ENCODE measurements around the gene ANKRD53. TPM values are rescaled to one million over a fixed set of nuclear protein-coding genes. Genes with fewer than 3 reads are reported as not detected.

Gene ANKRD53
- total and polyA plus RNA-seq, 9 of the 15 experiments (the other 6 are each of a cell fraction or from before 2014, with no cell fraction given) = 0.18 TPM; not detected in 8

DNA sequence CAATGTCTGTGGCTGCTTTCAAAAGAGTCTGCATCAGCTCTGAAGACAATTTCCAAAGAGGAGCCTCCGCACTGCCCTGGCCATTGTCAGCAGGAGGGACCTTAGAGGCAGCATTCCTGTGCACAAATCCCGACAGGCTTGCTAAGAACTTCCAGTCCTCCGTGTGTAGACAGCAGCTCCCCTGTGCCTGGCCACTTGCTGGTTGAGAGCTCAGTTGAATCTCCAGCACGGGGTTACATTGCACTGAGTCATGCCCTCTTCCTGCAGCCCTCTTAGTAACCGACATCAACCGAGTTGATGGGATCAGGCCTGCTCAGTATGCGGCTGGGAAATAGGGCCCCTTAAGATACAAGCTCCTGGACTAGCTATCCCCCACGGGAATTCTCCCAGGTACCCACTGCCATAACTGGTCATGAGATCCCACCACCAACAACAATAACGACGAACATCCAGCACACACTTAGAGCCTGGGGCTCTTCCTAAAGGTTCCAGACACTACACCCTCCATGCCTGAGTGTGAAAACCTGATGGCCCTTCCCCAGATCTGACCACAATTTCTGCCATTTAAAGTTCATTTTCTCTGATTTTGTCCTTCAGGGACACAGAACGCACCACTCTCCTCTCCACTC, 30.8 kb upstream of the ANKRD53 start:
- Histone ChIP-seq H3K27ac (ENCODE audit: extremely low read depth, low read depth, low read length) (no peak overlapping the region), H3K79me2 (ENCODE audit: control insufficient read depth, insufficient read depth, low read length) (no peaks in the 10 kb centered on the region), H3K9me1 (ENCODE audit: control insufficient read depth, insufficient read depth, low read length) (no peaks in the 10 kb centered on the region), H3K4me1 (replicated peaks in 1 of 2; ENCODE audit: control insufficient read depth in 2 of 2, insufficient read depth in 2 of 2, low read length in 2 of 2) (peaks cover 2 to 11% of the 10 kb centered on the region in 2 experiments; a peak in 3 of 5 replicates), H3K27me3 (ENCODE audit: control insufficient read depth in 2 of 2, insufficient read depth in 2 of 2, low read length in 2 of 2) (peaks cover 0 to 20% of the 10 kb centered on the region in 2 experiments; a peak in 1 of 5 replicates), H3K4me3 (peak overlapping the region; percentile 4), H3K4me2 (ENCODE audit: insufficient read depth, low read length) (peak overlapping the region; percentile 79), H2AFZ (ENCODE audit: low read depth, low read length) (peak overlapping the region; percentile 89), H3K9me3 (replicated peaks; ENCODE audit: control insufficient read depth, insufficient read depth, low read depth, low read length) (no peaks in the 10 kb centered on the region), H3K36me3 (ENCODE audit: control insufficient read depth, insufficient read depth, low read length) (no peaks in the 10 kb centered on the region), H4K20me1 (replicated peaks; ENCODE audit: control insufficient read depth, insufficient read depth, low read length) (no peaks in the 10 kb centered on the region), H3K9ac (ENCODE audit: insufficient read depth in 1 of 2, low read depth in 2 of 2, low read length in 2 of 2) (peak overlapping the region in 1 of 2 experiments; percentile 30; a peak in 1 of 4 replicates)
- BruUV-seq (replicated peaks) = TSS peak; percentile 77
- FAIRE-seq (no peak), ATAC-seq (peak; percentile 49), DNase-seq (ENCODE audit: extremely low read depth in 1 of 4, low spot score in 3 of 4) (peak in 1 of 4 experiments; percentile 39)
- WGBS (ENCODE audit: insufficient coverage, low coverage, missing lambda C conversion rate) = 17% methylated on average over 11 of the region's 11 CpGs
- TF ChIP-seq, protein P1, sequence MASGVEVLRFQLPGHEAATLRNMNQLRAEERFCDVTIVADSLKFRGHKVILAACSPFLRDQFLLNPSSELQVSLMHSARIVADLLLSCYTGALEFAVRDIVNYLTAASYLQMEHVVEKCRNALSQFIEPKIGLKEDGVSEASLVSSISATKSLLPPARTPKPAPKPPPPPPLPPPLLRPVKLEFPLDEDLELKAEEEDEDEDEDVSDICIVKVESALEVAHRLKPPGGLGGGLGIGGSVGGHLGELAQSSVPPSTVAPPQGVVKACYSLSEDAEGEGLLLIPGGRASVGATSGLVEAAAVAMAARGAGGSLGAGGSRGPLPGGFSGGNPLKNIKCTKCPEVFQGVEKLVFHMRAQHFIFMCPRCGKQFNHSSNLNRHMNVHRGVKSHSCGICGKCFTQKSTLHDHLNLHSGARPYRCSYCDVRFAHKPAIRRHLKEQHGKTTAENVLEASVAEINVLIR (CRISPR knock-in tag; IDR thresholded peaks at IDR 0.05) = no peak
- TF ChIP-seq MYBL2 (IDR thresholded peaks at IDR 0.05; ENCODE audit: low read depth) (no peak), MYBL2 (CRISPR knock-in tag; IDR thresholded peaks at IDR 0.05; ENCODE audit: borderline replicate concordance) (no peak), NFE2 (IDR thresholded peaks at IDR 0.05; ENCODE audit: low read depth) (0 out of 2 replicates have a peak, but pooled peaks have one; percentile 29), SPI1 (IDR thresholded peaks at IDR 0.05; ENCODE audit: borderline replicate concordance, low read depth, low read length) (no peak)
- CTCF ChIA-PET (ENCODE audit: low intra/inter-chr PET ratio) = interaction anchor here (0.6 to 4.2 kb wide), 11 partner anchors 26 to 606 kb away, joined by 3 to 48 read pairs (median 3); partner anchors contain the start of gene FIGLA
- in situ Hi-C loops (cut with MboI) = loop anchor here (5.0 to 10.0 kb wide), 4 partner anchors 80 to 633 kb away; partner anchors contain the start of gene FIGLA
- intact Hi-C loops (cut with micrococcal nuclease) = loop anchor here (1.0 to 10.0 kb wide), 5 partner anchors 76 to 643 kb away; partner anchors contain the start of gene FAM136A
- POLR2A ChIA-PET = interaction anchor here (0.6 to 1.5 kb wide), 4 partner anchors 15 to 84 kb away, joined by 3 to 5 read pairs (median 4); no protein-coding TSS in a partner anchor

Data from K562 (cell line).